Left lung (tissue), 10 donors: Measurements from ENCODE around the gene RASSF3. TPM values are rescaled to one million over a fixed set of nuclear protein-coding genes. Genes with fewer than 3 reads are reported as not detected.

Experiments
- ATAC-seq: fragments of 200-7000 bp; cut with Tn5 transposase; one replicate; pipeline ENCODE4 v1.9.1; 2020; ENCODE audit warnings: moderate library complexity
- DNase-seq, 4 donors: peaks; one replicate each; pipeline ENCODE4 v3.0.0-alpha.2; 2013 to 2020
- H3K27ac ChIP-seq, 2 donors: fragments of 200-600 bp; sonication (generic) in 1 of 2; one replicate each; pipeline versions ENCODE4 v1.5.0 to v1.8.0; 2020 to 2021
- H3K27me3 ChIP-seq, 2 donors: fragments of 200-600 bp; sonication (generic) in 1 of 2; one replicate each; pipeline versions ENCODE4 v1.5.0 to v1.8.0; 2020 to 2021
- H3K36me3 ChIP-seq, 2 donors: fragments of 200-600 bp; sonication (generic) in 1 of 2; one replicate each; pipeline versions ENCODE4 v1.5.0 to v1.8.0; 2020 to 2021
- H3K4me1 ChIP-seq, 2 donors: fragments of 200-600 bp; one replicate each; pipeline ENCODE4 v1.8.0; 2021
- H3K4me3 ChIP-seq, 2 donors: fragments of 200-600 bp; sonication (generic) in 1 of 2; one replicate each; pipeline versions ENCODE4 v1.5.0 to v1.8.0; 2020 to 2021; ENCODE audit warnings: mild to moderate bottlenecking in 1 of 2
- H3K9me3 ChIP-seq, 2 donors: fragments of 200-600 bp; sonication (generic) in 1 of 2; one replicate each; pipeline versions ENCODE4 v1.5.0 to v1.8.0; 2020 to 2021
- intact Hi-C, 2 donors: fragments of 100-400 bp; cut with DNase I; formaldehyde crosslinking; loops; one replicate each; pipeline versions ENCODE4 v1.11.2 to v1.14.2; 2022
- polyA plus RNA-seq, 6 donors: library from polyadenylated mRNA; unstranded; fragments of 120-200 nt; gene quantifications; one replicate each; pipeline ENCODE4 v1.2.1, GENCODE V29; 2013; ENCODE audit not compliant: insufficient read length in 6 of 6
- total RNA-seq, 2 donors: library from RNA; stranded (reverse); fragmentation: NEBNext Ultra II Directional; extraction: Animal tissue kit (Norgen Biotek cat#: 25700); gene quantifications; one replicate each; pipeline ENCODE4 v1.2.1, GENCODE V29; 2021
- TF ChIP-seq, protein P1 (sequence below), 2 donors: fragments of 200-600 bp; sonication (generic) in 1 of 2; IDR thresholded peaks; one replicate each; pipeline versions ENCODE4 v1.5.0 to v1.8.0; 2021; ENCODE audit warnings: antibody characterized with exemption in 2 of 2
- donor health status: DM: no; HTN: yes; CAD: no.
- donor health status: DM: no; HTN: no; CAD: no.

The RASSF3 gene
- total and polyA plus RNA-seq, 8 donors = 30.3 to 90.2 (median 35.6) TPM

DNA sequence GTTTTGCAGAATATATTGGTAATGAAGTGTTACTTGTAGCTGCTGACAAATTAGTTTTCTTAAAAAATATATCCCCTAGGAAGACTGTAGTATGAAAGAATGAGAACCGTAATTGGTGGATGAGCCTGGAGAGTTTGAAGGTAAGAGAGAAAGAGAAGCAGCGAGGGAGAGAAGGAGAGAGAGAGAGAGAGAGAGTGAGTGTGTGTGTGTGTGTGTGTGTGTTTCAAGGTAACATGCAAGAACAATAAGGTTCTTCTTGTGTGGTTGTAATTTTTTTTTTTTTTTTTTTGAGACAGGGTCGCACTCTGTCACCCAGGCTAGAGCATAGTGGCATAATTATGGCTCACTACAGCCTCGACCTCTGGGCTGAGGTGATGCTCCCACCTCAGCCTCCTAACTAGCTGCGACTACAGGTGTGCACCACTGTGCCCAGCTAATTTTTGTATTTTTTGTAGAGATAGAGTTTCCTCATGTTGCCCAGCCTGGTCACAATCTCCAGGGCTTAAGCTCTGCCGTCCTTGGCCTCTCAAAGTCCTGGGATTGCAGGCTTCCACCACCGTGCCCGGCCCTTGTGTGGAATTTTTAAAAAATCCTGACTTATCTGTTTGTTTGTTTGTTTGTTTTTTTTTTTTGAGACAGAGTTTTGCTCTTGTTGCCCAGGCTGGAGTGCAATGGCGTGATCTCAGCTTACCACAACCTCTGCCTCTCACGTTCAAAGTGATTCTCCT lies 73.7 kb downstream of the RASSF3 start:
- DNase-seq (no peak), ATAC-seq (no peak)
- no peak overlapping the region for H3K4me3 ChIP-seq
- H3K36me3 ChIP-seq = peaks cover 0 to 43% of the 10 kb centered on the region in 2 donors
- H3K27me3 ChIP-seq = no peaks in the 10 kb centered on the region
- TF ChIP-seq, protein P1, sequence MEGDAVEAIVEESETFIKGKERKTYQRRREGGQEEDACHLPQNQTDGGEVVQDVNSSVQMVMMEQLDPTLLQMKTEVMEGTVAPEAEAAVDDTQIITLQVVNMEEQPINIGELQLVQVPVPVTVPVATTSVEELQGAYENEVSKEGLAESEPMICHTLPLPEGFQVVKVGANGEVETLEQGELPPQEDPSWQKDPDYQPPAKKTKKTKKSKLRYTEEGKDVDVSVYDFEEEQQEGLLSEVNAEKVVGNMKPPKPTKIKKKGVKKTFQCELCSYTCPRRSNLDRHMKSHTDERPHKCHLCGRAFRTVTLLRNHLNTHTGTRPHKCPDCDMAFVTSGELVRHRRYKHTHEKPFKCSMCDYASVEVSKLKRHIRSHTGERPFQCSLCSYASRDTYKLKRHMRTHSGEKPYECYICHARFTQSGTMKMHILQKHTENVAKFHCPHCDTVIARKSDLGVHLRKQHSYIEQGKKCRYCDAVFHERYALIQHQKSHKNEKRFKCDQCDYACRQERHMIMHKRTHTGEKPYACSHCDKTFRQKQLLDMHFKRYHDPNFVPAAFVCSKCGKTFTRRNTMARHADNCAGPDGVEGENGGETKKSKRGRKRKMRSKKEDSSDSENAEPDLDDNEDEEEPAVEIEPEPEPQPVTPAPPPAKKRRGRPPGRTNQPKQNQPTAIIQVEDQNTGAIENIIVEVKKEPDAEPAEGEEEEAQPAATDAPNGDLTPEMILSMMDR (IDR thresholded peaks at IDR 0.05) = no peak
- H3K9me3 ChIP-seq = no peaks in the 10 kb centered on the region
- intact Hi-C loops = loop anchor here (10.0 kb wide), 2 partner anchors 69 to 129 kb away; partner anchors contain the start of gene RASSF3 (in 1 of the 2)
- peak overlapping the region in 1 of 2 donors; percentile 63 for H3K27ac ChIP-seq
- H3K4me1 ChIP-seq = peaks cover 14 to 80% of the 10 kb centered on the region in 2 donors

DNA sequence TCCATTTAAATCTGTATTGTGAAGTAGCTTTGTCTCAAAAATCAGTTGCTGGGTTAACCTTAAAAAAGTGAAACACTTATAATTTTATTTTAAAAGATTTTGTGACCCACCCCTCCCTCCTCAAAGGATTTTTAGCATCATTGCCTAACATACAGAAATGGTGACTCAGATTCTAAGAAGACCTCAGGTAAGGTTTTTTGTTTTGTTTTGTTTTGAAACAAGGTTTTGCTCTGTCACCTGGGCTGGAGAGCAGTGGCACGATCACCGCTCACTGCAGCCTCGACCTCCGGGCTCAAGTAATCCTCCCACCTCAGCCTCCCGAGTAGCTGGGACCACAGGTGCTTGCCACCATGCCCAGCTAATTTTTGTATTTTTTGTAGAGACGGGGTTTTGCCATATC lies 74.8 kb downstream of the RASSF3 start:
- Histone ChIP-seq H3K4me1 (peaks cover 3 to 70% of the 10 kb centered on the region in 2 donors), H3K9me3 (no peaks in the 10 kb centered on the region), H3K27ac (peak overlapping the region in 1 of 2 donors; percentile 63), H3K4me3 (no peak overlapping the region), H3K36me3 (peaks cover 0 to 43% of the 10 kb centered on the region in 2 donors), H3K27me3 (no peaks in the 10 kb centered on the region)
- no peak for ATAC-seq
- no peak for DNase-seq
- TF ChIP-seq, protein P1 (IDR thresholded peaks at IDR 0.05) = no peak
- intact Hi-C loops = loop anchor here (10.0 kb wide), 2 partner anchors 70 to 130 kb away; partner anchors contain the start of gene RASSF3 (in 1 of the 2)

DNA sequence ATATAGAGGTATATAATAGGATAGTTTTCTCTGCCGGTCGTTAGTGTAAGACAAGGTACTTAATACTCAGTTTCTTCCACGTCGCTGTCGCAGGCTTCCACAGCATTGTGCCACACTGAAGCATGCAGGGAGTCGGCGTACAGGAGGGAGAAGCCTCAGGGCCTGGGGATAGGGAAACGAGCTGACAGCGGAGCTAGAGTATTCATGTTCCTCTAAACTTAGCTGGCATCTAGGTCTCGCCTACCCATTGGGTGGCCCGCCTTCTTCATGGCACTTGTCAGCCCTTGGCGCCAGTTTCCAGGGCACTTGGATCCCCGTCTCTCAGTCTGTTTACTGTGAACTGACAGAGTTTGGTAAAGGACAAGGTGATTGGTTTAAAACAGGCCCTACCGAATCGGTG lies 75.3 kb downstream of the RASSF3 start:
- no peaks in the 10 kb centered on the region for H3K9me3 ChIP-seq
- H3K4me3 ChIP-seq = no peak overlapping the region
- DNase-seq = no peak
- TF ChIP-seq, protein P1 (IDR thresholded peaks at IDR 0.05) = no peak
- H3K27ac ChIP-seq = peak overlapping the region in 1 of 2 donors; percentile 63
- H3K27me3 ChIP-seq = no peaks in the 10 kb centered on the region
- intact Hi-C loops = loop anchor here (10.0 kb wide), 2 partner anchors 71 to 131 kb away; partner anchors contain the start of gene RASSF3 (in 1 of the 2)
- H3K36me3 ChIP-seq = peaks cover 0 to 43% of the 10 kb centered on the region in 2 donors
- ATAC-seq = no peak
- H3K4me1 ChIP-seq = peaks cover 0 to 64% of the 10 kb centered on the region in 2 donors

DNA sequence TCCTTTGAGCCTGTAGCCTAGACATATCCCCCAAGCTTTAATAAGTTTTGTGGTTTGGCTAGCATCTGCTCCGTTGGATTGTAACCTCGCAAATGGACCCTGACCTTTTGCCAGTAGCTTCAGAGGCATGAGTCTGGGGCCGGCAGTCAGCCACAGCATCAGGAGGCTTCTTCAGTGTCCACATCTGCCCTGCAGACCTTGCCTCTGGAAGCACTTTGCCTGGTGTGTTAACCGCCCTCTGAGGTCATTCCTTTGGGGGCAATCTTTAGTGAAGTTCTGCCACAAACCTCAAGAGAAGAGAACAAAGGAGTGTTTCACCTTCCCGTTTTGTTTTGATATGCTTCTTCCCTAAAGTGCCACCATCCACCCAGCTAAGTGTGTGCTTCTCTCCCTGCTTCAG lies 77.5 kb downstream of the RASSF3 start:
- Histone ChIP-seq H3K27ac (peak overlapping the region; percentile 13), H3K4me1 (peaks cover 5 to 56% of the 10 kb centered on the region in 2 donors), H3K4me3 (no peak overlapping the region), H3K9me3 (no peaks in the 10 kb centered on the region), H3K27me3 (no peaks in the 10 kb centered on the region), H3K36me3 (peaks cover 0 to 54% of the 10 kb centered on the region in 2 donors)
- TF ChIP-seq, protein P1 (IDR thresholded peaks at IDR 0.05) = no peak
- ATAC-seq (no peak), DNase-seq (no peak)
- intact Hi-C loops = loop anchor here (10.0 kb wide), 2 partner anchors 73 to 133 kb away; partner anchors contain the start of gene RASSF3 (in 1 of the 2)

DNA sequence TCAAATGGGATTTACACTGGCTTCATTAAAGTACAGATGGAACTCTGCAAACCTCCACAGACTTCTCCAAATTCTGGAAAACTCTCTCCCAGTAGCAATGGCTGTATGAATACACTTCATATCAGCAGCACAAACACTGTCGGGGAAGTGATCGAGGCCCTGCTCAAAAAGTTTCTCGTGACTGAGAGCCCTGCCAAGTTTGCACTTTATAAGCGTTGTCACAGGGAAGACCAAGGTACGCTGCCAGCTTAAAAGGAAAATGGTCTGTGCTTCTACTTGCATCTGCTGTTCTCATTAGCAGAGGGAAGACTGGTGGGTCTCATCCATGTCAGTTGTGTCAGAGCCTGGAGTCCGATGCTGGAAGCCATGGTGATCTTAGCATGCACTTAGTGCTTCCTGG lies 77.9 kb downstream of the RASSF3 start:
- H3K27ac ChIP-seq = peak overlapping the region; percentile 13

More for the DNA sequence above, 77.9 kb downstream of the RASSF3 start:
- DNase-seq = no peak
- H3K4me1 ChIP-seq = peaks cover 5 to 52% of the 10 kb centered on the region in 2 donors
- no peak overlapping the region for H3K4me3 ChIP-seq
- intact Hi-C loops = loop anchor here (10.0 kb wide), 2 partner anchors 73 to 133 kb away; partner anchors contain the start of gene RASSF3 (in 1 of the 2)
- TF ChIP-seq, protein P1 (IDR thresholded peaks at IDR 0.05) = no peak
- peak; percentile 43 for ATAC-seq
- no peaks in the 10 kb centered on the region for H3K9me3 ChIP-seq
- peaks cover 0 to 56% of the 10 kb centered on the region in 2 donors for H3K36me3 ChIP-seq
- no peaks in the 10 kb centered on the region for H3K27me3 ChIP-seq
